Measurements from ENCODE around the gene LARP4.

Gene LARP4

GRCh38 chr12:50523772-50524171 is 123.1 kb downstream of the LARP4 start:
- no peak for TF ChIP-seq CTCF (IDR thresholded peaks at IDR 0.05; ENCODE audit: poor library complexity, severe bottlenecking)
- Histone ChIP-seq H3K27me3 (ENCODE audit: insufficient read depth, poor library complexity, severe bottlenecking) (no peaks in the 10 kb centered on the region), H3K36me3 (ENCODE audit: low read depth) (peaks cover 23% of the 10 kb centered on the region), H3K4me3 (ENCODE audit: severe bottlenecking) (no peak overlapping the region), H3K9me3 (ENCODE audit: severe bottlenecking) (no peaks in the 10 kb centered on the region), H3K4me1 (ENCODE audit: insufficient read depth, poor library complexity, severe bottlenecking) (no peaks in the 10 kb centered on the region), H3K27ac (ENCODE audit: poor library complexity, severe bottlenecking) (no peak overlapping the region)
- ATAC-seq (ENCODE audit: low read depth) (no peak), DNase-seq (ENCODE audit: low spot score) (no peak)

- TF ChIP-seq CTCF (IDR thresholded peaks at IDR 0.05; ENCODE audit: poor library complexity, severe bottlenecking) = no peak
- no peak for DNase-seq (ENCODE audit: low spot score)
- no peak overlapping the region for H3K4me3 ChIP-seq (ENCODE audit: severe bottlenecking)
- peaks cover 23% of the 10 kb centered on the region for H3K36me3 ChIP-seq (ENCODE audit: low read depth)
- no peak for ATAC-seq (ENCODE audit: low read depth)
- H3K4me1 ChIP-seq (ENCODE audit: insufficient read depth, poor library complexity, severe bottlenecking) = no peaks in the 10 kb centered on the region
- H3K27ac ChIP-seq (ENCODE audit: poor library complexity, severe bottlenecking) = no peak overlapping the region
- H3K9me3 ChIP-seq (ENCODE audit: severe bottlenecking) = no peaks in the 10 kb centered on the region
- no peaks in the 10 kb centered on the region for H3K27me3 ChIP-seq (ENCODE audit: insufficient read depth, poor library complexity, severe bottlenecking)
Measured at GRCh38 chr12:50524621-50525020, 123.9 kb downstream of the LARP4 start.

- H3K27ac ChIP-seq (ENCODE audit: poor library complexity, severe bottlenecking) = no peak overlapping the region
- ATAC-seq (ENCODE audit: low read depth) = no peak
Measured at GRCh38 chr12:50525422-50525821, 124.7 kb downstream of the LARP4 start.

GRCh38 chr12:50527359-50527726 is 126.7 kb downstream of the LARP4 start:
- DNase-seq (ENCODE audit: low spot score) = no peak
- TF ChIP-seq CTCF (IDR thresholded peaks at IDR 0.05; ENCODE audit: poor library complexity, severe bottlenecking) = no peak
- Histone ChIP-seq H3K4me3 (ENCODE audit: severe bottlenecking) (no peak overlapping the region), H3K9me3 (ENCODE audit: severe bottlenecking) (no peaks in the 10 kb centered on the region), H3K27me3 (ENCODE audit: insufficient read depth, poor library complexity, severe bottlenecking) (no peaks in the 10 kb centered on the region), H3K4me1 (ENCODE audit: insufficient read depth, poor library complexity, severe bottlenecking) (peaks cover 17% of the 10 kb centered on the region), H3K27ac (ENCODE audit: poor library complexity, severe bottlenecking) (no peak overlapping the region), H3K36me3 (ENCODE audit: low read depth) (peaks cover 18% of the 10 kb centered on the region)
- ATAC-seq (ENCODE audit: low read depth) = no peak

More at GRCh38 chr12:50525422-50525821, 124.7 kb downstream of the LARP4 start:
- H3K4me1 ChIP-seq (ENCODE audit: insufficient read depth, poor library complexity, severe bottlenecking) = no peaks in the 10 kb centered on the region
- DNase-seq (ENCODE audit: low spot score) = no peak
- H3K4me3 ChIP-seq (ENCODE audit: severe bottlenecking) = no peak overlapping the region
- no peaks in the 10 kb centered on the region for H3K9me3 ChIP-seq (ENCODE audit: severe bottlenecking)
- TF ChIP-seq CTCF (IDR thresholded peaks at IDR 0.05; ENCODE audit: poor library complexity, severe bottlenecking) = no peak
- H3K27me3 ChIP-seq (ENCODE audit: insufficient read depth, poor library complexity, severe bottlenecking) = no peaks in the 10 kb centered on the region
- H3K36me3 ChIP-seq (ENCODE audit: low read depth) = peaks cover 23% of the 10 kb centered on the region

GRCh38 chr12:50528800-50529199 is 128.1 kb downstream of the LARP4 start:
- ATAC-seq (ENCODE audit: low read depth) = no peak
- H3K4me1 ChIP-seq (ENCODE audit: insufficient read depth, poor library complexity, severe bottlenecking) = peaks cover 31% of the 10 kb centered on the region

More at GRCh38 chr12:50528800-50529199, 128.1 kb downstream of the LARP4 start:
- H3K27me3 ChIP-seq (ENCODE audit: insufficient read depth, poor library complexity, severe bottlenecking) = no peaks in the 10 kb centered on the region
- no peak for DNase-seq (ENCODE audit: low spot score)
- no peak for TF ChIP-seq CTCF (IDR thresholded peaks at IDR 0.05; ENCODE audit: poor library complexity, severe bottlenecking)
- no peak overlapping the region for H3K4me3 ChIP-seq (ENCODE audit: severe bottlenecking)
- no peaks in the 10 kb centered on the region for H3K9me3 ChIP-seq (ENCODE audit: severe bottlenecking)
- H3K36me3 ChIP-seq (ENCODE audit: low read depth) = 0 out of 2 replicates have a peak, but pooled peaks cover 5% of the 10 kb centered on the region
- H3K27ac ChIP-seq (ENCODE audit: poor library complexity, severe bottlenecking) = peak overlapping the region; percentile 99

Measured in RWPE2 (cell line).